GM19455 (cell line): ENCODE results near the gene CIB2.
A peak's percentile ranks its signal among the peaks of the same experiment; 100 is the strongest.

Experiments used
- ATAC-seq: cut with Tn5 transposase; IDR thresholded peaks from one replicate; pipeline ENCODE4 v1.9.1; 2021; ENCODE audit not compliant: unreplicated experiment

The CIB2 gene

DNA sequence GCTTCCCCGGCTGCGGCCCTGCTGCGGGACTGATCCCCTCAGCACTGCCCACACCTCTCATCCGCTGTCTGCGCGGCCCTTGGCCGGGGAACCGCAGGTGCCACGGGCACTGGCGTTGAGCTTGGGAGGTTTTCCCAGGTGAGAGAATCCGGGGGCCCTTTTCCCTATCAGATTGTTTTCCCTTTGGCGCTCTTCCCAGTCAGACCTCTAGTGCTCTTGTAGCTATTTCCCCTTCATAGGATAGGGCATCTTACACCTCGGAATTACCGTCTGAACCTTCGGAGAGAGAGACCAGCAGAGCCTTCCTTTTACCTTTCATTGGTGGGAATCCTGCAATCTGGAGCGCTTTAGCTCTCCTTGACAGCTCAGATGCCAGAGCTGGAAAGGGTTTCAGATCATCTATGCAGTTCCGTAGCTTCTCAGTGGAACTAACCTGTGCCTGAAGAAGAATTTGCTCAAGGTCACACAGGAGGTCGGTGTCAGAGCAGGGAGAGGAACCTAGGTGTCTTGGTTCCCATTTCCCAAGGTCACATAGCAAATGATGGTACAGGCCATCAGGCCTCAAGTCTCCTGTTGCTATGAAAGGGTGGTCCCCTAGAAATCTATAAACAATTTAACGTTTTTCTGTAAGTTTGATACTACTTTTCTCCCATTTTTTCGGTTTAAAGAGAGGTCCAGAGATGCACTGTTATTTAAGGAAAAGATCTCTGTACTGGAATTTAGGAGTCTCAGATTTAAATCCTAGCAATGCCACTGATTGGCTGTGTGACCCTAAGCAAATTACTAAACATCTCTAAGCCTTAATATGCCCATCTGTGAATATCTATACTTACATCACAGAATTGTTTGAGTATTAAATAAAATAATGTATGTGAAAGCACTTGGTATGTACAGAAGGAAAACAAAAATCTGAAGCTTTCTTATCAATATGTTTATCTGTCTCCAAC lies 18.8 kb upstream of the CIB2 start:
- ATAC-seq = peak; percentile 4

DNA sequence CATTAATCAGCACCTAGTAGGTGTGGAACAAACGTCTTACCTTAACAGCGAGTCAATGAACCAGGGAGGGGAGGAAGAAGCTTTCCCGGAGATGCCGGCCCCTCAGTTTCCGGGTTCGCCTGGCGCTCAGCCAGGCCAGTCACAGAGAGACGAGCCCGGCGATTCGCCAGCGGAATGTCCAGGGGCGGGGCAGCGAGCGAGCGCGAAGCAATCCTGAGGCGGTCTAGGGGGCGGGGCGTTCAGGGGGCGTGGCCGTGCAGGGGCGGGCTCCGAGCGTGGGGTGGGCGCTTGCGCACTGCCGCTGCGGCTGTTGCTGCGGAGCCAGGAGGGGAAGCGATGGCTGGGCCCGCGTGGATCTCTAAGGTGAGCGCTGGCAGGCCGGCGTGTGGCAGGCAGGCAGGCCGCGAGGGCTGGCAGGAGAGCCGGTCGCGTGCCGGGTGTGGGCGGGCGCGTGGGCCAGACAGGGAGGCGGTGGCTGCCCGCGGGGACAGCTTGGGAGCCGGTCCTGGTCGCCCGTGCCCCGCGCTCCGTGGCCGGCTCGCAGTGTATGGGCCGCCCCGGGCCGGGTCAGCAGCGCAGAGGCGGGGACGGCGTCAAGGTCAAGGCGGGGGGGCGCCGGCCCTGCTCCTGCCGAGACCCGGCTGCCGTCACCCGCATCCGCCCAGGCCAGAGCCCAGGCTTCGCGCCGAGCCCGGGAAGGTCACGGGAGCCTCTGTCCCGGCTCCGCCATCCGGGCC lies 18.0 kb upstream of the CIB2 start, which contains the start of gene IDH3A:
IDH3A (plus strand) TSS at position 295 of the 737 bp plus-strand sequence; CDS start at position 337, 42 bp downstream.
- peak; percentile 79 for ATAC-seq

GRCh38 chr15:78148392-78149067 lies 17.3 kb upstream of the CIB2 start:
- ATAC-seq = peak; percentile 4

- no peak for ATAC-seq
Observed at GRCh38 chr15:78147566-78147965, 16.3 kb upstream of the CIB2 start.

GRCh38 chr15:78146425-78147154 lies 15.3 kb upstream of the CIB2 start:
- ATAC-seq = no peak

DNA sequence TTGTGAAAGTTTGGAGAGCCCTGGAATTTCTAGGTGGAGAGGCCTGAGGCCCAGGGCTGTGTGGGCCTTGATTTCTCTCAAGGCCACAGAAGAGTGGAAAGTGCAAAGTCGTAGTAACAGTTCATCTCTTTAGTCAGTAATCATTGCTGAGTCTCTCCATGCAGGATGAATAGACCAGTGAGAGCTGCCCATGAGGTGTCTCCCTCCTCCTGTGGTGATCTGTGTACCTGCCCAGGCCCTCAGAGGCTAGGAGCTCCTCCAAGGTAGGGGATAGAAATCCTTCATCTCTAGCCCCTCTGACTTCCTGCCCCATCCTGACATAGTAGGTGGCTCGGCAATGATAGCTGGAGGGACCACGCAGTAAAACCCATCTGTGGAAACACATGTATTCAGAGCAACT lies 11.1 kb upstream of the CIB2 start:
- ATAC-seq = no peak

- no peak for ATAC-seq
Observed at GRCh38 chr15:78140292-78140691, 9.0 kb upstream of the CIB2 start.

- ATAC-seq = no peak
Observed at GRCh38 chr15:78139578-78139977, 8.3 kb upstream of the CIB2 start.

DNA sequence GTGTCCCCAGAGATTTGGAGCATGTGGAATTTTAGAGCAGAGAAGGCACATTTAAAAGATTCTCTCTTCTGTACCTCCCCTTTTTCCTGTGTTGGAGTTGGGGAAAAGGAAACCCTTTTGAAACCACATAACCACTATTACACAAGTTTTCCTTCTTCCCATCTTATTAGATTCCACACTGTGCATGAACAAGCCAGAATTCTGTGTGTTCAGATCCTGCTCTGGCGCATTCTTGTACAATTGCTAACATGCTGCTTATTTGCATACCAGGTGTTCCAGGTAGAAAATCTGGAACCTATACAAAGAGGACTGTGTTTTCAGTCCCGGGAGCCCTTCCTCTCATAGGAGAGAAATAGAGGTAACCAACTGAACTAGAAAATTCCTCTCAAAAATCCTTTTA lies 2.6 kb upstream of the CIB2 start:
- ATAC-seq = no peak

DNA sequence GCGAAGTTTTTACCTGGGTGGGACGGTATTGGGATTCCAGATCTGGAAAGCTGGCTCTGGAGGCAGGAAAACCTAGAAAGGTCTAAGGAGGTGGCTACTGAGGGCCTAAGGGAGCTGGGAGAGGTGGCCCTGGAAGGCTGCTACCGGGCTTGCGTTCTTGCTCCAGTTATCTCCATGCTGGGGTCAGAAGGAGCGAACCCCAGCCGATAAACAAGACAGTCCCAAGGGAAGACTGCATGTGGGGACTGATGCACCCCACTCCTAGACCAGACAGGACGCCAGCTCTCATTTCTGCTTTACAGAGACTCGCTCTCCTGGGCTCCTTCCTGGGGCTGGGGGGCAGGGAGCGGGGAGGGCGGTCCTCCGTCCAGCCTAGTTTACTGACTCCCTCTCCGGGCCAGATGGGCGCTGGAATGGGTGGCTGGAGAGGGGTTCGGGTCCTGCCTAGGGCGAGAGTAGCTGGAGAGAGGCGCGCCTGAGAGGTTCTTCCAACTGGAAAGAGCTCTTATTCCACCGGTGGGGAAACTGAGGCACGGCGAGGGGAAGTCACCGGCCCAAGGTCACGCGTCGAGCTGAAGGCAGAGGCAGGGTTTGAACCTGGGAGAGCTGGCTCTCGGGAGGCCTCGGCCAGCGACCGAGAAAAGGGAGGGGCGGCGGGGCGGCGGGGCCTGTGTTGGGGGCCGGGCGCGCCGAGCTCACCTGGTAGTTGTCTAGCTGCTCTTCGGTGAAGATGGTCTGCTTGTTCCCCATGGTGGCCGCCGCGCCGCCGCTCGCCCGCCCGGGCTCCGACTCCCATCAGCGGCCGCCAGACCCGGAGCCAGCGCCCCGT lies 565 bp downstream of the CIB2 start:
- ATAC-seq = peak; percentile 54

GRCh38 chr15:78129751-78130287 lies 1.4 kb downstream of the CIB2 start:
- ATAC-seq = no peak

GRCh38 chr15:78129077-78129750 lies 2.0 kb downstream of the CIB2 start:
- no peak for ATAC-seq

DNA sequence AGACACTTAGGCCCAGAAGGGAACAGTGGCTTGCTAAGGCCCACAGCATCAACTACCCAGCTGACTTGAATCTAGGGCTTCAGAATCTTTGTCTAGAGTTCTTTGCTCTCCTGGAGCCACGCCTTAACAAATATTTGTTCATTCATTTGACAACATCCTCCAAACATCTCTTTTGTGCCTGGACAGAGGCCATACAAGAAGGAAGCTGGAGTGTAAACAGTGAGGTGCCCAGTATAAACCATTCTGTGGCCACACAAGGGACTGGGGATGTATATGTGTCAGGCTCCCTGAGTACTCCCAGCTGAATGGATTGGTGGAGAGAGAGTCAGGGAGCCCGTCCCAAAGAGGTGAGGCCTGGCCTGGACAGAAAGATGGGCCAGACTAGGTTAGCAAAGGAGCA lies 3.4 kb downstream of the CIB2 start:
- no peak for ATAC-seq

DNA sequence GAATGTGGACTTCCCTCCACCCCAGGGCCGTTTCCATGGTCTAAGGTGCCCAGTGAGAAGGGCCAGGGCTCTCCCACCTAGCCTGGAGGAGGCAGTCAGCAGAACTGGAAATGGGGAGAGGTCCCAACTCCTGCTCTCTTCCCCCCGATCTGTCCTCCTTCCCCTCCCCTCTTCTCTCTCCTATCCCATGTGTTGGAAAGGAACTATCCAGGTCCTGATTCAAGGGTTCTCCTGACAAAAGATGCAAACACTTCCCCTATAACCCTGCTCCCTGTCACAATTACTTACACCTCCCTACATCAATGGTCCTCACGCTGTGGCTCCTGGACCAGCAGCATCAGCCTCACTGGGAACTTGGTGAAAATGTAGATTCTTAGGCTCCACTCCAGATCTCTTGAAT lies 6.0 kb downstream of the CIB2 start:
- no peak for ATAC-seq

DNA sequence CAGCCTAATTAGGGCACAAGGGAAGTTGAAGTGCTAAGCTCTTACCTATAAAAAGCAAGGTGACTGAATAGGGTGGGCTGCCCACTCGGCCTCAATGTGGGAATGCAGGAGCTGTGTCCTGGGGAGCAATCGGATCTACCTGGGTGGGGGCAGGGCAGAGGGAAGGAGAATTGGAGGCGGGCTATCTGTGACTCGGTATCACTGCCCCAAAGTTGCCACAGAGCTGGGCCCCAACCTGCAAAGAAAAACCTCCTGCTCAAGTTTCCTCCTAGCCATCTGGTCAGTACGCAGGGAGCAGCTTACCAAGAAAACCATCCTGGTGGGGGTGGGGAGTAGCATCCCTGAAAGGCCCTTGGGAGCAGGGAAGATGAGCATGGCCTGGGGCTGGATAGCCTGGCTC lies 10.7 kb downstream of the CIB2 start:
- no peak for ATAC-seq

GRCh38 chr15:78112551-78112950 lies 18.7 kb downstream of the CIB2 start:
- ATAC-seq = no peak

GRCh38 chr15:78111788-78112187 lies 19.5 kb downstream of the CIB2 start:
- no peak for ATAC-seq

DNA sequence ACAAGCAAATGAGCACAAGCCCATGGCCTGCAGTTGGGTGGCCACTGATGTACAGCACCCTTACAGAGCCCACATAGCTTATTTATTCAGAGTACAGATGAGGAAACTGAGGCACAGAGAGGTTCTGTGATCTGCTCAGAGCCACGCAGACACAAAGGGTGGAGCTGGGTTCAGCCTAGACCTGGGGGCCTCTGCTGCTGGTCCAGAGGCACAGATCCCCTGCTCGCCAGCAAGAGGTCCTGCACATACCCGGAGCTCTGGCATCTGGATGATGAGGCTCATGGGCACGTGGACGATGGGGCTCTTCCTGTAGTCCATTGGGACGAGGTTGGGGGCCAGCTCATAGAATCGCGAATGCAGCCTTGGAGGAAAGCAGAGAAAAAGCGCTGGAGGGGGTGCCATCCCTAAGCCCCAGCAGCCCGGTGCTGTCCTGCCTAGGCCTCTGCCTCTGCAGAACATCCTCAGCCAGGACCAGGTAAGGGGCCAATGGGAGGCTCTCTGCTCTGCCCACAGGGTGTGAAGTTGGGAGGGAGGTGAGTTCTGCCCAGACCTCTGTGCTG lies 20.2 kb downstream of the CIB2 start:
- no peak for ATAC-seq

DNA sequence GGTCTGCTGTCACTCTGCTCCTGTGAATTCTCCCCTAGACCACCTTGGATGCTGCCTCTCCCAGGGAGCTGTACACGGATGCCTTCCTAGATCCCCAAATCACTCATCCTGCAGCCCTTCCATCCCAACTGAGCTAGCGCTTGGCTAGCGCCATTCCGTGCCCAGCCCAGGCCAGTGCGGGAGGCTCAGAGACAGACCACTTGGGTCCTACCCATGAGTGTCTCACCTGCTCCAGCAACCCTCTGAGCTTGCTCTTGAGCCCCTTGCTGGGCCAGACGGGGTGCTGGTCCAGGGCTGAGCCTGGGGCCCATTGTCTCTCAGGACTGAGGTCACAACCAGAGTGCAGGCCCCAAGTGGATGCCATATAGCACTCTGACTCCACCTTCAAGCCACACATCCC lies 21.1 kb downstream of the CIB2 start:
- ATAC-seq = no peak
